Ishikawa (cell line): ENCODE measurements around the gene ASMTL.
A peak's percentile ranks its signal among the peaks of the same experiment; 100 is the strongest.

ENCODE experiments used
- CEBPB ChIP-seq: IDR thresholded peaks from 2 replicates; pipeline ENCODE4 v1.6.1; 2012
- CREB1 ChIP-seq: IDR thresholded peaks from 2 replicates; pipeline ENCODE4 v1.6.1; 2012; ENCODE audit warnings: low read depth
- EGR1 ChIP-seq: IDR thresholded peaks from 2 replicates; pipeline ENCODE4 v1.6.1; 2012
- EP300 ChIP-seq: IDR thresholded peaks from 2 replicates; pipeline ENCODE4 v1.6.1; 2012; ENCODE audit warnings: borderline replicate concordance
- FOXM1 ChIP-seq: IDR thresholded peaks from 2 replicates; pipeline ENCODE4 v1.6.1; 2012; ENCODE audit warnings: low read depth, borderline replicate concordance
- MAX ChIP-seq: IDR thresholded peaks from 2 replicates; pipeline ENCODE4 v1.6.1; 2012
- NFIC ChIP-seq: IDR thresholded peaks from 2 replicates; pipeline ENCODE4 v1.6.1; 2012
- RAD21 ChIP-seq: IDR thresholded peaks from 2 replicates; pipeline ENCODE4 v1.6.1; 2012; ENCODE audit warnings: low read depth
- REST ChIP-seq: IDR thresholded peaks from 2 replicates; pipeline ENCODE4 v1.6.1; 2012; ENCODE audit warnings: low read depth, mild to moderate bottlenecking
- TAF1 ChIP-seq: IDR thresholded peaks from 2 replicates; pipeline ENCODE4 v1.6.1; 2012; ENCODE audit warnings: low read depth, mild to moderate bottlenecking
- TCF12 ChIP-seq: IDR thresholded peaks from 2 replicates; pipeline ENCODE4 v1.6.1; 2012; ENCODE audit warnings: low read depth
- TEAD4 ChIP-seq: IDR thresholded peaks from 2 replicates; pipeline ENCODE4 v1.6.1; 2012
- USF1 ChIP-seq: IDR thresholded peaks from 2 replicates; pipeline ENCODE4 v1.6.1; 2012
- YY1 ChIP-seq: IDR thresholded peaks from 2 replicates; pipeline ENCODE4 v1.6.1; 2012; ENCODE audit warnings: low read depth
- ZBTB7A ChIP-seq: IDR thresholded peaks from 2 replicates; pipeline ENCODE4 v1.6.1; 2012; ENCODE audit warnings: low read depth

The ASMTL gene

GRCh38 chrX:1462596-1463251 is 10.0 kb upstream of the ASMTL start:
- TF ChIP-seq MAX (no peak), NFIC (no peak)

- TF ChIP-seq RAD21 (no peak), USF1 (no peak)
Measured at GRCh38 chrX:1462110-1462509, 9.4 kb upstream of the ASMTL start.

GRCh38 chrX:1455948-1456280 is 3.2 kb upstream of the ASMTL start:
- TF ChIP-seq CREB1, result no peak
- TF ChIP-seq RAD21, result no peak
- no peak for TF ChIP-seq TEAD4
- TF ChIP-seq MAX, result no peak
- TF ChIP-seq CEBPB, result no peak
- TF ChIP-seq FOXM1, result no peak
- no peak for TF ChIP-seq TAF1

GRCh38 chrX:1453951-1454785 is 1.5 kb upstream of the ASMTL start:
- no peak for TF ChIP-seq TEAD4
- TF ChIP-seq ZBTB7A, result peak; percentile 66
- no peak for TF ChIP-seq EGR1
- TF ChIP-seq EP300, result no peak
- no peak for TF ChIP-seq YY1
- peak; percentile 72 for TF ChIP-seq RAD21
- no peak for TF ChIP-seq MAX

GRCh38 chrX:1453395-1453783 is 680 bp upstream of the ASMTL start:
- TF ChIP-seq MAX, result no peak
- TF ChIP-seq ZBTB7A, result peak; percentile 53; the same call in 1 of the 2 replicates

GRCh38 chrX:1451661-1452515 is 821 bp downstream of the ASMTL start:
- TF ChIP-seq TEAD4 (no peak), EP300 (no peak), REST (no peak), RAD21 (no peak), CREB1 (no peak), USF1 (no peak), MAX (no peak), EGR1 (no peak), TCF12 (no peak), FOXM1 (no peak)

GRCh38 chrX:1451251-1451660 is 1.5 kb downstream of the ASMTL start:
- no peak for TF ChIP-seq REST
- no peak for TF ChIP-seq TAF1
- no peak for TF ChIP-seq FOXM1
- no peak for TF ChIP-seq YY1
- TF ChIP-seq CEBPB, result no peak
- TF ChIP-seq EP300, result no peak
- TF ChIP-seq CREB1, result no peak
- no peak for TF ChIP-seq NFIC
- TF ChIP-seq TEAD4, result no peak
- no peak for TF ChIP-seq TCF12
- no peak for TF ChIP-seq RAD21
- TF ChIP-seq MAX, result no peak
- TF ChIP-seq EGR1, result no peak
- TF ChIP-seq ZBTB7A, result no peak; the same call in 1 of the 2 replicates
- no peak for TF ChIP-seq USF1
